Measurements from ENCODE around the gene G2E3. TPM values are rescaled to one million over a fixed set of nuclear protein-coding genes. Genes with fewer than 3 reads are reported as not detected.

G2E3 gene
- total and polyA plus RNA-seq, 2 donors (not counting 3 experiments of a cell fraction or from before 2014, with no cell fraction given), result 4.2 to 34.8 TPM

DNA sequence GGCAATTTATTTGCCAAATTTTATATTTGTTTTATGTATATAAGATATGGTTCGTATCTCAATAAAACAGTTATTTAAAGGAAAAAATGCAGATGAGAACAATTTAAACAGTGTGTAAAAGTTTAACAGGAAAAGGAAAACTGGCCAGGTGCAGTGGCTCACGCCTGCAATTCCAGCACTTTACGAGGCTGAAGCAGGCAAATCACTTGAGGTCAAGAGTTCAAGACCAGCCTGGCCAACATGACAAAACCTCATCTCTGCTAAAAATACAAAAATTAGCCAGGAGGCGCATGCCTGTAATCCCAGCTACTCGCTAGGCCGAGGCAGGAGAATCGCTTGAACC, 22.3 kb downstream of the G2E3 start:
- no peak overlapping the region for H3K4me3 ChIP-seq (replicated peaks in 1 of 3; ENCODE audit: insufficient read depth in 1 of 3, low read depth in 1 of 3, low read length in 3 of 3)
- POLR2A ChIA-PET, result no interaction called here
- no peaks in the 10 kb centered on the region for H3K4me1 ChIP-seq (ENCODE audit: control insufficient read depth, extremely low read depth, insufficient read depth, low read length)
- DNase-seq (ENCODE audit: low read depth, low spot score), result no peak
- H4K20me1 ChIP-seq (replicated peaks; ENCODE audit: control insufficient read depth, extremely low read depth, insufficient read depth, low read length), result no peaks in the 10 kb centered on the region
- intact Hi-C loops (cut with micrococcal nuclease) (no loop called here), dilution Hi-C loops (cut with MboI; ENCODE audit: extremely low pct_ligation_motif_present, low sequenced_read_pairs) (no loop called here)
- no peak for FAIRE-seq
- CTCF ChIA-PET, result no interaction called here
- H3K9ac ChIP-seq (replicated peaks; ENCODE audit: extremely low read depth, insufficient read depth, low read length), result no peak overlapping the region
- peaks cover 0 to 5% of the 10 kb centered on the region in 2 experiments for H3K36me3 ChIP-seq (ENCODE audit: control insufficient read depth in 2 of 2, extremely low read depth in 1 of 2, insufficient read depth in 2 of 2, low read length in 2 of 2)
- no peaks in the 10 kb centered on the region for H3K9me1 ChIP-seq (replicated peaks; ENCODE audit: control insufficient read depth, extremely low read depth, insufficient read depth, low read length)
- BruUV-seq (replicated peaks), result no TSS peak
- H2AFZ ChIP-seq (ENCODE audit: low read depth, low read length), result no peak overlapping the region
- no peak overlapping the region for H3K4me2 ChIP-seq (ENCODE audit: insufficient read depth, low read length)
- no peak for TF ChIP-seq EZH2 (IDR thresholded peaks at IDR 0.05; ENCODE audit: borderline replicate concordance, low read depth, low read length, severe bottlenecking)
- H3K79me2 ChIP-seq (ENCODE audit: control insufficient read depth, insufficient read depth, low read length), result peaks cover 98% of the 10 kb centered on the region
- no peak overlapping the region for H3K27ac ChIP-seq (ENCODE audit: insufficient read depth, low read depth, low read length)
- H3K9me3 ChIP-seq (replicated peaks; ENCODE audit: control insufficient read depth, insufficient read depth, low read length), result no peaks in the 10 kb centered on the region
- no peaks in the 10 kb centered on the region for H3K27me3 ChIP-seq (ENCODE audit: control insufficient read depth in 2 of 2, insufficient read depth in 2 of 2, low read length in 2 of 2)

- TF ChIP-seq MYC (IDR thresholded peaks at IDR 0.05; ENCODE audit: low read depth, low read length) (no peak), POLR2A (IDR thresholded peaks at IDR 0.05; ENCODE audit: low read depth, low read length) (no peak)
- BruUV-seq (replicated peaks), result no TSS peak
- no peak overlapping the region for H3K4me3 ChIP-seq (replicated peaks in 1 of 3; ENCODE audit: insufficient read depth in 1 of 3, low read depth in 1 of 3, low read length in 3 of 3)
- no peak overlapping the region for H3K4me2 ChIP-seq (ENCODE audit: insufficient read depth, low read length)
- H3K9me3 ChIP-seq (replicated peaks; ENCODE audit: control insufficient read depth, insufficient read depth, low read length), result no peaks in the 10 kb centered on the region
- DNase-seq (ENCODE audit: low read depth, low spot score), result no peak
- POLR2A ChIA-PET, result no interaction called here
- no peaks in the 10 kb centered on the region for H3K27me3 ChIP-seq (ENCODE audit: control insufficient read depth in 2 of 2, insufficient read depth in 2 of 2, low read length in 2 of 2)
- no peak for FAIRE-seq
- no peaks in the 10 kb centered on the region for H4K20me1 ChIP-seq (replicated peaks; ENCODE audit: control insufficient read depth, extremely low read depth, insufficient read depth, low read length)
- CTCF ChIA-PET, result no interaction called here
- no peak overlapping the region for H3K9ac ChIP-seq (replicated peaks; ENCODE audit: extremely low read depth, insufficient read depth, low read length)
- no peak overlapping the region for H3K27ac ChIP-seq (ENCODE audit: insufficient read depth, low read depth, low read length)
- H3K9me1 ChIP-seq (replicated peaks; ENCODE audit: control insufficient read depth, extremely low read depth, insufficient read depth, low read length), result no peaks in the 10 kb centered on the region
- intact Hi-C loops (cut with micrococcal nuclease), result no loop called here
- H3K79me2 ChIP-seq (ENCODE audit: control insufficient read depth, insufficient read depth, low read length), result peaks cover 96% of the 10 kb centered on the region
- H3K36me3 ChIP-seq (ENCODE audit: control insufficient read depth in 2 of 2, extremely low read depth in 1 of 2, insufficient read depth in 2 of 2, low read length in 2 of 2), result peaks cover 0 to 5% of the 10 kb centered on the region in 2 experiments
- dilution Hi-C loops (cut with MboI; ENCODE audit: extremely low pct_ligation_motif_present, low sequenced_read_pairs), result no loop called here
- H2AFZ ChIP-seq (ENCODE audit: low read depth, low read length), result no peak overlapping the region
- no peaks in the 10 kb centered on the region for H3K4me1 ChIP-seq (ENCODE audit: control insufficient read depth, extremely low read depth, insufficient read depth, low read length)
Observed at GRCh38 chr14:30582376-30582775, 23.4 kb downstream of the G2E3 start.

Data from endothelial cell of umbilical vein (primary cell).